HFF-Myc (cell line): ENCODE measurements around the gene BLOC1S3.

Experiments used
- DNase-seq: peaks from one replicate; pipeline ENCODE4 v3.0.0-alpha.2; 2011; ENCODE audit warnings: low read depth; ENCODE audit errors: extremely low read depth
- H3K4me3 ChIP-seq: replicated peaks from 2 replicates; pipeline ENCODE4 v1.5.1; 2011; ENCODE audit warnings: low read depth, mild to moderate bottlenecking, control low read depth, low read length
- CTCF ChIP-seq: IDR thresholded peaks from 2 replicates; pipeline ENCODE4 v1.5.1; 2012; ENCODE audit warnings: mild to moderate bottlenecking, low read depth, low read length, control low read depth; ENCODE audit errors: missing control alignments

BLOC1S3 gene

GRCh38 chr19:45184115-45184514 is 5.5 kb downstream of the BLOC1S3 start:
- TF ChIP-seq CTCF, result no peak
- DNase-seq, result no peak
- H3K4me3 ChIP-seq, result no peak overlapping the region

GRCh38 chr19:45186509-45187334 is 8.1 kb downstream of the BLOC1S3 start:
- DNase-seq, result no peak
- no peak overlapping the region for H3K4me3 ChIP-seq
- TF ChIP-seq CTCF, result no peak

- TF ChIP-seq CTCF, result peak; percentile 54
- DNase-seq, result no peak
These were observed 9.0 kb downstream of the BLOC1S3 start for GRCh38 chr19:45187421-45188100.

GRCh38 chr19:45189971-45190370 is 11.4 kb downstream of the BLOC1S3 start:
- no peak for DNase-seq
- H3K4me3 ChIP-seq, result no peak overlapping the region
- no peak for TF ChIP-seq CTCF

More at GRCh38 chr19:45187421-45188100, 9.0 kb downstream of the BLOC1S3 start:
- H3K4me3 ChIP-seq, result no peak overlapping the region

GRCh38 chr19:45191375-45191774 is 12.8 kb downstream of the BLOC1S3 start:
- DNase-seq, result no peak
- no peak overlapping the region for H3K4me3 ChIP-seq
- no peak for TF ChIP-seq CTCF

- no peak for TF ChIP-seq CTCF
- no peak overlapping the region for H3K4me3 ChIP-seq
- DNase-seq, result peak; percentile 63
These were observed 17.2 kb downstream of the BLOC1S3 start for GRCh38 chr19:45195764-45196163.
